Tibial nerve (tissue), 4 donors: ENCODE results near the gene PLA2G3.
"Not testable (repeated sequence)": the region's sequence is repeated elsewhere in the genome, so short reads cannot be mapped to it uniquely, and the experiment has no call there.

Experiments used
- EP300 ChIP-seq, 2 donors: sonication (generic); formaldehyde crosslinking; IDR thresholded peaks; one replicate each; pipeline ENCODE4 v1.6.1; 2017; ENCODE audit warnings: antibody characterized with exemption in 2 of 2, mild to moderate bottlenecking in 1 of 2
- POLR2A ChIP-seq, 2 donors: fragments of 450-650 bp; IDR thresholded peaks; one replicate each; pipeline ENCODE4 v1.6.1; 2017; ENCODE audit warnings: antibody characterized with exemption in 2 of 2, mild to moderate bottlenecking in 2 of 2, moderate library complexity in 2 of 2
- TF ChIP-seq, protein P1 (sequence below), 5 experiments: fragments of 200-600 bp in 3 of 5; fragments of 450-650 bp in 2 of 5; sonication (generic) in 3 of 5; IDR thresholded peaks; one replicate each; pipeline ENCODE4 v1.5.1; 2016 to 2019; ENCODE audit warnings: antibody characterized with exemption in 5 of 5, mild to moderate bottlenecking in 3 of 5, moderate library complexity in 2 of 5

DNA sequence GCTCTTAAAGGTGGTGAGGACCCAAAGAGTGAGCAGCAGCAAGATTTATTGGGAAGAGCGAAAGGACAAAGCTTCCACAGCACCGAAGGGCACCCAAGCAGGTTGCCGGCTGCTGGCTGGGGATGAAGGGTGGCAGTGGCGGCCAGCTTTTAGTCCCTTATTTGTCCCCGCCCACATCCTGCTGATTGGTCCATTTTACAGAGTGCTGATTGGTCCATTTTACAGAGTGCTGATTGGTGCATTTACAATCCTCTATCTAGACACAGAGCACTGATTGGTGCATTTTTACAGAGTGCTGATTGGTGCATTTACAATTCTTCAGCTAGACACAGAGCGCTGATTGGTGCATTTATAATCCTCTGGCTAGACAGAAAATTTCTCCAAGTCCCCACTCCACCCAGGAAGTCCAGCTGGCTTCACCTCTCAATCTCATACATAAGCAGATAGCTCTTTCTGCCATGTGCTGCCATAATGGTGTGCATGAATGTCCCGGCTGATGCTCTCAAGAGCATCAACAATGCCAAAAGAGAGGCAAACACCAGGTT, 27.7 kb downstream of the PLA2G3 start:
- TF ChIP-seq, protein P1, sequence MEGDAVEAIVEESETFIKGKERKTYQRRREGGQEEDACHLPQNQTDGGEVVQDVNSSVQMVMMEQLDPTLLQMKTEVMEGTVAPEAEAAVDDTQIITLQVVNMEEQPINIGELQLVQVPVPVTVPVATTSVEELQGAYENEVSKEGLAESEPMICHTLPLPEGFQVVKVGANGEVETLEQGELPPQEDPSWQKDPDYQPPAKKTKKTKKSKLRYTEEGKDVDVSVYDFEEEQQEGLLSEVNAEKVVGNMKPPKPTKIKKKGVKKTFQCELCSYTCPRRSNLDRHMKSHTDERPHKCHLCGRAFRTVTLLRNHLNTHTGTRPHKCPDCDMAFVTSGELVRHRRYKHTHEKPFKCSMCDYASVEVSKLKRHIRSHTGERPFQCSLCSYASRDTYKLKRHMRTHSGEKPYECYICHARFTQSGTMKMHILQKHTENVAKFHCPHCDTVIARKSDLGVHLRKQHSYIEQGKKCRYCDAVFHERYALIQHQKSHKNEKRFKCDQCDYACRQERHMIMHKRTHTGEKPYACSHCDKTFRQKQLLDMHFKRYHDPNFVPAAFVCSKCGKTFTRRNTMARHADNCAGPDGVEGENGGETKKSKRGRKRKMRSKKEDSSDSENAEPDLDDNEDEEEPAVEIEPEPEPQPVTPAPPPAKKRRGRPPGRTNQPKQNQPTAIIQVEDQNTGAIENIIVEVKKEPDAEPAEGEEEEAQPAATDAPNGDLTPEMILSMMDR (IDR thresholded peaks at IDR 0.05): not testable (repeated sequence)
- TF ChIP-seq POLR2A, EP300 (IDR thresholded peaks at IDR 0.05): not testable (repeated sequence)
